PC-9 (cell line): Measurements from ENCODE around the gene C3orf52. TPM values are rescaled to one million over a fixed set of nuclear protein-coding genes. Genes with fewer than 3 reads are reported as not detected.

Experiments used
- BruUV-seq: library from RNA; stranded (reverse); fragments of 400-500 nt; replicated peaks from 2 replicates; lab custom pipeline; 2021; lab: Mats Ljungman, UMichigan
- CTCF ChIA-PET: fragments of 300-600 bp; sonication (Branson Sonifier 250); formaldehyde crosslinking; loops from one replicate; lab custom pipeline; 2022; ENCODE audit warnings: antibody characterized with exemption; lab: Charles Lee
- POLR2A ChIA-PET: fragments of 300-600 bp; sonication (Branson Sonifier 250); formaldehyde crosslinking; loops from one replicate; lab custom pipeline; 2022; ENCODE audit warnings: antibody characterized with exemption; ENCODE audit not compliant: unreplicated experiment; lab: Charles Lee
- DNase-seq, 2 experiments: peaks; one replicate each; pipeline versions ENCODE4 v3.0.0 to v3.0.0-alpha.2; 2015 to 2022; ENCODE audit warnings: mixed read lengths in 1 of 2
- H2AFZ ChIP-seq: fragments of 200-600 bp; sonication (generic); 2 replicates; pipeline ENCODE4 v1.8.1; 2017; ENCODE audit warnings: antibody characterized with exemption
- H3F3A ChIP-seq: fragments of 200-600 bp; sonication (generic); 2 replicates; pipeline ENCODE4 v1.8.1; 2017; ENCODE audit warnings: antibody characterized with exemption, mild to moderate bottlenecking, low read depth; ENCODE audit not compliant: insufficient read depth
- H3K27ac ChIP-seq: fragments of 200-600 bp; sonication (generic); 2 replicates; pipeline ENCODE4 v1.6.1; 2016; ENCODE audit warnings: mixed run types
- H3K27me3 ChIP-seq: fragments of 200-600 bp; sonication (generic); 2 replicates; pipeline ENCODE4 v1.6.1; 2016; ENCODE audit warnings: low read depth, mixed run types; ENCODE audit not compliant: insufficient read depth
- H3K36me3 ChIP-seq: fragments of 200-600 bp; sonication (generic); 2 replicates; pipeline ENCODE4 v1.6.1; 2016; ENCODE audit warnings: low read depth, mixed run types
- H3K4me1 ChIP-seq: fragments of 200-600 bp; sonication (generic); replicated peaks from 2 replicates; pipeline ENCODE4 v1.6.1; 2016; ENCODE audit warnings: mixed run types; ENCODE audit not compliant: insufficient read depth
- H3K4me2 ChIP-seq: fragments of 200-600 bp; sonication (generic); 2 replicates; pipeline ENCODE4 v1.6.1; 2017; ENCODE audit warnings: mixed run types
- H3K4me3 ChIP-seq: fragments of 200-600 bp; sonication (generic); 2 replicates; pipeline ENCODE4 v1.6.1; 2016; ENCODE audit warnings: mixed run types
- H3K79me2 ChIP-seq: fragments of 200-600 bp; sonication (generic); 2 replicates; pipeline ENCODE4 v1.6.1; 2017; ENCODE audit warnings: low read depth, mixed run types
- H3K9me2 ChIP-seq: fragments of 200-600 bp; sonication (generic); 2 replicates; pipeline ENCODE4 v1.8.1; 2017; ENCODE audit warnings: mild to moderate bottlenecking; ENCODE audit not compliant: insufficient read depth
- H3K9me3 ChIP-seq: fragments of 200-600 bp; sonication (generic); 2 replicates; pipeline ENCODE4 v1.8.1; 2016; ENCODE audit warnings: low read depth; ENCODE audit not compliant: insufficient read depth
- H4K20me1 ChIP-seq: fragments of 200-600 bp; sonication (generic); 2 replicates; pipeline ENCODE4 v1.8.1; 2017; ENCODE audit not compliant: insufficient read depth
- EZH2 ChIP-seq: fragments of 200-600 bp; sonication (generic); IDR thresholded peaks from 2 replicates; pipeline ENCODE4 v1.8.0; 2017; ENCODE audit warnings: antibody characterized with exemption, low read depth
- intact Hi-C: fragments of 100-400 bp; cut with micrococcal nuclease; formaldehyde crosslinking; loops from one replicate; pipeline ENCODE4 v1.10.0; 2022; ENCODE audit not compliant: unreplicated experiment
- total RNA-seq: library from RNA; stranded (reverse); gene quantifications from 2 replicates; pipeline ENCODE4 v1.2.3, GENCODE V29; 2021
- TF ChIP-seq, protein P1 (sequence below): fragments of 200-600 bp; sonication (generic); conservative IDR thresholded peaks from 2 replicates; pipeline ENCODE4 v1.6.1; 2017; ENCODE audit warnings: mixed run types, antibody characterized with exemption, mild to moderate bottlenecking, moderate library complexity

C3orf52 gene
- total RNA-seq, 1 experiment from 2014 or later, result 7.5 TPM

DNA sequence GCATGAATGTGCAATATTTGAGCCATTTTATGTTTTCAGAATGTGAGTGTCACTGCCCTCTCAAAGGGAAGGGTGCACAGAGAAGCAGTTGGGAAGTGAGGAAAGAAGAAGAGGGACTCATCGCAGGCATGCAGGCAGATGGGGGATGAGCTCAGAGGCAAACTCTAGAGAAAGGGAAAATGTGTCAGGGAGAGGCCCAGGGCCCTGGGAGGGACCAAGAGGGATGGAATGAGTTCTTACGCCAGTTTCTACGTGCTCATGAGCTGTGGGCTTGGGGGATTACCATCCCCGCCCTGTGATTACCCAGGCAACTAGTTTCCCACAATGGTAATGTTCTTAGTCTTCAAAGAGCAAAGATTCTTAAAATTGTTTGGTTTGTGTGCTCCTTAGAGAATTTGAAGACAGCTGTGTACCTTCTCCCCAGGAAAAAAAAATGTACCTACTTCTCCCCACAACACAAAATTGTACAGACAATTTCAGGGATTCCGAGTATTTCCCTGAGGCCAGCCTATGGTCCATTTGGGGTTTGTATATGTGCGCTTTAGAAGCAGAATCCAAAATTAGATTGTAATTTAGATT, 29.1 kb downstream of the C3orf52 start:
- no peak overlapping the region for H3K27ac ChIP-seq
- no peaks in the 10 kb centered on the region for H4K20me1 ChIP-seq
- no TSS peak for BruUV-seq
- H3K9me2 ChIP-seq, result no peaks in the 10 kb centered on the region
- intact Hi-C loops, result no loop called here
- ChIA-PET POLR2A (no interaction called here), CTCF (no interaction called here)
- no peak overlapping the region for H3K4me3 ChIP-seq
- H3F3A ChIP-seq, result no peaks in the 10 kb centered on the region
- TF ChIP-seq, protein P1, sequence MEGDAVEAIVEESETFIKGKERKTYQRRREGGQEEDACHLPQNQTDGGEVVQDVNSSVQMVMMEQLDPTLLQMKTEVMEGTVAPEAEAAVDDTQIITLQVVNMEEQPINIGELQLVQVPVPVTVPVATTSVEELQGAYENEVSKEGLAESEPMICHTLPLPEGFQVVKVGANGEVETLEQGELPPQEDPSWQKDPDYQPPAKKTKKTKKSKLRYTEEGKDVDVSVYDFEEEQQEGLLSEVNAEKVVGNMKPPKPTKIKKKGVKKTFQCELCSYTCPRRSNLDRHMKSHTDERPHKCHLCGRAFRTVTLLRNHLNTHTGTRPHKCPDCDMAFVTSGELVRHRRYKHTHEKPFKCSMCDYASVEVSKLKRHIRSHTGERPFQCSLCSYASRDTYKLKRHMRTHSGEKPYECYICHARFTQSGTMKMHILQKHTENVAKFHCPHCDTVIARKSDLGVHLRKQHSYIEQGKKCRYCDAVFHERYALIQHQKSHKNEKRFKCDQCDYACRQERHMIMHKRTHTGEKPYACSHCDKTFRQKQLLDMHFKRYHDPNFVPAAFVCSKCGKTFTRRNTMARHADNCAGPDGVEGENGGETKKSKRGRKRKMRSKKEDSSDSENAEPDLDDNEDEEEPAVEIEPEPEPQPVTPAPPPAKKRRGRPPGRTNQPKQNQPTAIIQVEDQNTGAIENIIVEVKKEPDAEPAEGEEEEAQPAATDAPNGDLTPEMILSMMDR, result no peak
- no peak for TF ChIP-seq EZH2
- no peak overlapping the region for H2AFZ ChIP-seq
- no peaks in the 10 kb centered on the region for H3K79me2 ChIP-seq
- H3K4me2 ChIP-seq, result no peak overlapping the region
- H3K4me1 ChIP-seq, result no peaks in the 10 kb centered on the region
- no peaks in the 10 kb centered on the region for H3K9me3 ChIP-seq
- no peaks in the 10 kb centered on the region for H3K27me3 ChIP-seq
- DNase-seq, result no peak
- peaks cover 3% of the 10 kb centered on the region; the same call in 1 of the 2 replicates for H3K36me3 ChIP-seq

DNA sequence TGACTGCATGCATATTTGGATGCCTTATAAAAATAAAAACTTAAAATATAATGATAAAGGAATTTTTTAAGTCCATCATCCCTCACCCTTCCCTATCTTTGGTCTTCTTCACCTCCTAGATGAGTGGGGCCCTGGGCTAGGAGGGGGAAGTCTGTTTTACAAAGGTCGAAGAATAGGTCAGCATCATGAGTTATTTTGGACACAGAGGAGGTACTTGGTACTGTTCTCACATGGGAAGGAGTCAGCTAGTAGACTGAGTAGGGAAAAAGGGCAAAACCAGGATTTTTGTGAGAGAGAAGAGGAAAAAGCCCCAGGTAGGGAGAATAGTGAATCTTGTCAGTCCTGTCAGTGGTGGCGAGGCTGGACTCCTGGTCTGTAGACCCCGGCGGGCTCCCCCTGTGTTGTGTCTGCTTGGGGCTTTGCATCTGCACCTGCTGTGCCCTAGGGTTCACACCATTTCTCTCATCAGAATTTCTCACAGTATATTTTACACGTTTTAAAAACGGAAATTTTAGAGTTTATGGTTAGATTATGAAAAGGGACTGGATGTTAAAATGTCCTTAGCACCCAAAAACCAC, 29.7 kb downstream of the C3orf52 start:
- no peaks in the 10 kb centered on the region for H3K79me2 ChIP-seq
- H3K4me3 ChIP-seq, result no peak overlapping the region
- no peaks in the 10 kb centered on the region for H3F3A ChIP-seq
- no peak for DNase-seq
- H3K27me3 ChIP-seq, result no peaks in the 10 kb centered on the region
- H2AFZ ChIP-seq, result no peak overlapping the region
- POLR2A ChIA-PET, result no interaction called here
- H3K4me1 ChIP-seq, result no peaks in the 10 kb centered on the region
- H3K9me3 ChIP-seq, result no peaks in the 10 kb centered on the region
- CTCF ChIA-PET, result no interaction called here
- intact Hi-C loops, result no loop called here
- no peaks in the 10 kb centered on the region for H4K20me1 ChIP-seq
- H3K4me2 ChIP-seq, result no peak overlapping the region
- no peaks in the 10 kb centered on the region for H3K9me2 ChIP-seq
- no TSS peak for BruUV-seq
- TF ChIP-seq, protein P1, result no peak
- no peak for TF ChIP-seq EZH2
- no peak overlapping the region for H3K27ac ChIP-seq
- H3K36me3 ChIP-seq, result no peaks in the 10 kb centered on the region; the same call in 1 of the 2 replicates

DNA sequence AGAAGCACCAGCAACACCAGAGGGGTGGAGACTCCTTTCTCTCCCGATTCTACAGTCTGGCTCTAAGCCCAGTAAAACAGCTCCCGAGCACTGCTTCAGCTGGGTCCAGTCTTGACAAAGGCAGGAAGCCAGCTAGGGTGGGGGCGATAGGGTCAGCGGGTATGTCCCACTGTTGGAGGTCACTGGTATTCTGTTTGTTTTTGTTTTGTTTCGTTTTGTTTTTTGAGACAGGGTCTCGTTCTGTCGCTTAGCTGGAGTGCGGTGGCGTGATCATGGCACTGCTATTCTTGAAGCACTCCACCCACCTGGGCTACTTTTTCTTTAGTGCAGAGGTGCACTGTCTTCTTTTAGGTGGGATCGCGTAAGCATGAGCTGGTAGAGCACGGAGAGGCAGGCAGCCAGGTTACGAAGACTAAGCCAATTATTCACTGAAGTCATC, 30.6 kb downstream of the C3orf52 start:
- no peaks in the 10 kb centered on the region; the same call in 1 of the 2 replicates for H3K36me3 ChIP-seq
- no peak overlapping the region for H3K27ac ChIP-seq
- no peaks in the 10 kb centered on the region for H3F3A ChIP-seq
- H3K9me3 ChIP-seq, result no peaks in the 10 kb centered on the region
- no peaks in the 10 kb centered on the region for H3K27me3 ChIP-seq
- DNase-seq, result no peak
- no peak overlapping the region for H3K4me2 ChIP-seq
- intact Hi-C loops, result no loop called here
- no peak overlapping the region for H3K4me3 ChIP-seq
- H3K9me2 ChIP-seq, result no peaks in the 10 kb centered on the region
- BruUV-seq, result no TSS peak
- H3K79me2 ChIP-seq, result no peaks in the 10 kb centered on the region
- no peak overlapping the region for H2AFZ ChIP-seq
- ChIA-PET CTCF (no interaction called here), POLR2A (interaction anchor here (0.6 kb wide), 1 partner anchor 113 kb away, joined by 7 read pairs; no protein-coding TSS in a partner anchor)
- H3K4me1 ChIP-seq, result no peaks in the 10 kb centered on the region
- TF ChIP-seq, protein P1, result no peak
- no peak for TF ChIP-seq EZH2
- H4K20me1 ChIP-seq, result no peaks in the 10 kb centered on the region
